GM18507 (cell line): ENCODE results near the gene CAMK1G.

ENCODE experiments used
- DNase-seq: peaks from one replicate; pipeline ENCODE4 v3.0.0; 2011; ENCODE audit warnings: low read depth; ENCODE audit not compliant: insufficient read length; ENCODE audit errors: extremely low spot score
- FAIRE-seq: peaks from 2 replicates; lab custom pipeline; 2011; peaks lifted over from hg19 to GRCh38; lab: Jason Lieb, UNC

The CAMK1G gene

DNA sequence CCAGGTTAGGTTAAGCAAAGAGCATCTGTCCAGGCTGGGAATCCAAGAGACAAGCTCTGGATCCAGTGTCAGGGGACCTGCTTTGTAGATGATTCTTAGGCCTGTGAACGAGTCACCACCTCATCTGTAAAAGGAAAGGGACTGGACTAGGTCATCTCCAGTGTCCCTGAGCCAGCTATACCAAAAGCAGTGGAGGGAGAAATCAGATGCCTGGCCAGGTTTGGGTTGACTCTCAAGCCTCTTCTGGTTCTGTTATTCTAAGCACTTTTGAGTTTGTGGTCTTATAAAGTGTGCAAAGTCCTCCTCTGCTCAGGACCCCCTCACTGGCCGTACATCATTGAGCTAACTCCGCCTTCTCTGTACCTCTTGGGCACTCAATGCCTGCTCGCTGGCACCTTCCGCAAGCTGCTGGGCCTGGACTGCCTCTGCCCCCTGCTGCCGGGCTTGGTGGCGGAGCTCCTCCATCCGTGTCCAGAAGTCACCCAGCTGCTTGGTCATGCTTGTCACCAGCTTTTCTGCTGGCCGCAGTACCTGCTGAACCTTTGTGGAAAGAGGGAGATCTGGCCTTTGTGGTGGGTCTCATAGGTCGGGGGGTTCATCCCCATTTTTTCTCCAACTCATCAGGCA, 33.6 kb downstream of the CAMK1G start:
- DNase-seq (no peak), FAIRE-seq (no peak)

DNA sequence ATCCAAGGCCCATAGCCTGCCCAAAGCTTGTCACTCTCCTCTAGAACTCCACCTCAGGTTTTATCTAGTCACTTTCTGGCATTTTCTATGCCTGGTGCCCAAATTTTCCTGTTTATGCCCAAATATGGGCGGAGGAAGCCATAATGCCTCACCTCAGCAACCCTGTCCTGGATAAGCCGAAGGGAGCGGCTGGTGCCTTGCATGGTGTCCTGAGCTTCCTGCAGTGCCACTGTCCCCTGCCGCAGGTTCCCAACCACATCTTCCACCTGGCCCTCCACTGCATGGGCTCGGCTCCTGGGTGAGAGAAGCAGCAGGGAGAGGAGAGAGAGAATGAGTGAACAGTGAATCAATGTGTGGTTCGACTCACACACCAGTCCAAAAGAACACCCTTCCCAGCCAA, 34.2 kb downstream of the CAMK1G start:
- DNase-seq (no peak), FAIRE-seq (no peak)

GRCh38 chr1:209618291-209618690, 34.8 kb downstream of the CAMK1G start:
- FAIRE-seq (no peak), DNase-seq (no peak)

GRCh38 chr1:209618756-209619420, 35.4 kb downstream of the CAMK1G start:
- FAIRE-seq = no peak
- DNase-seq = no peak

DNA sequence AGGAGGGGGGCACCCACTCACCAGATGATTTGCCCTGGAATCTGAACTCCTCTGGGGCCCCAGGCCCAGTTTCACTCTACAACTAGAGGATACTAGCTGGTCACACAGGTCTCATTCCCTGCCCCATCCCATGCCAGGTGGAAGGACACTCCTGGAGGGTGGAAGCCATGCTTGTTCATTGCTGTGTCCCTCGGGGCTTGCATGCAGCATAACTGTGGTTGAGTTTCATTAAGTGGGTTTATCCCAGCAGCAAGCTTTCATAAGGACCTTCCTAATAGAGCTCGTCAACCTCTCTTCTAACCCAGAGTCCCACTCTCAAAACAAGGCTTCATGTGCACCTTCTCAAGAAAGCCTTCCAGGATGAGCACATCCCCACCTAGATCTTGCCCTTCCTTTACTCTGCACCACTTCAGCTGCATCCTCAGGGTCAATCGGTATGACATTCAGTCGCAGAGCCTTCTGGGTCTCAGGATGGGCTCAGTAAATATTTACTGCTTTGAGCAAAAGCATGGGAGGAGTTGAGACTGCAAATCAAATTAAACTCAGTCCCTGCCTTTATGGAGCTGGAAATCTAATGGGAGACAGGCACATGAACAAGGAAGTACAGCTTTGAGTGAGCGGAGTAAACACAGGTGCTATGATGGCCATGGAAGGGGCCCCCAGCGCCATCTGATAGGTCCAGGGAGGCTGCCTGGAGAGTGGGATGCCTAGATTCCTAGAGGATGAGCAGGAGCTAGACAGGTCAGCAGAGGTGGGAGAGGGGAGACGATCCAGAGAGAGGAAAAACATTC, 36.4 kb downstream of the CAMK1G start:
- FAIRE-seq (no peak), DNase-seq (no peak)

DNA sequence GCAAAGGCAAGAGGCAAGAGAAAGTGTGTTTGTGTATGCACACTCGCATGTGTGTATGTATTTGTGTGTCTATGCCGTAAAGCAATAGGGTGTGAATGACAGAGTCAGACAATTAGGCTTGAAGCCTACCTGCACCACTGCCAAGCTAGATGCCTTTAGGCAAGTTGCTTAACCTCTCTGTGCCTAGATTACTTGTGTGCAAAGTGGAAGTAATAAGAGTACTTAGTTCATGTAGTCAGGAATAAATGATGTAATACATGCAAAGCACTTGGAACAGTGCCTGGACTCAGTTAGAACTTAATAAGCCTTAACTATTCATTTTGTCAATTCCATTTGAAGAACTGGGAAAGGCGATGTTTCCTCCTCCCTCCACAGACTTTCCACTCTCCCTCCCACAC, 37.0 kb downstream of the CAMK1G start:
- no peak for FAIRE-seq

GRCh38 chr1:209621286-209621685, 37.8 kb downstream of the CAMK1G start:
- DNase-seq (no peak), FAIRE-seq (no peak)

More for the DNA sequence above, 37.0 kb downstream of the CAMK1G start:
- DNase-seq = no peak

DNA sequence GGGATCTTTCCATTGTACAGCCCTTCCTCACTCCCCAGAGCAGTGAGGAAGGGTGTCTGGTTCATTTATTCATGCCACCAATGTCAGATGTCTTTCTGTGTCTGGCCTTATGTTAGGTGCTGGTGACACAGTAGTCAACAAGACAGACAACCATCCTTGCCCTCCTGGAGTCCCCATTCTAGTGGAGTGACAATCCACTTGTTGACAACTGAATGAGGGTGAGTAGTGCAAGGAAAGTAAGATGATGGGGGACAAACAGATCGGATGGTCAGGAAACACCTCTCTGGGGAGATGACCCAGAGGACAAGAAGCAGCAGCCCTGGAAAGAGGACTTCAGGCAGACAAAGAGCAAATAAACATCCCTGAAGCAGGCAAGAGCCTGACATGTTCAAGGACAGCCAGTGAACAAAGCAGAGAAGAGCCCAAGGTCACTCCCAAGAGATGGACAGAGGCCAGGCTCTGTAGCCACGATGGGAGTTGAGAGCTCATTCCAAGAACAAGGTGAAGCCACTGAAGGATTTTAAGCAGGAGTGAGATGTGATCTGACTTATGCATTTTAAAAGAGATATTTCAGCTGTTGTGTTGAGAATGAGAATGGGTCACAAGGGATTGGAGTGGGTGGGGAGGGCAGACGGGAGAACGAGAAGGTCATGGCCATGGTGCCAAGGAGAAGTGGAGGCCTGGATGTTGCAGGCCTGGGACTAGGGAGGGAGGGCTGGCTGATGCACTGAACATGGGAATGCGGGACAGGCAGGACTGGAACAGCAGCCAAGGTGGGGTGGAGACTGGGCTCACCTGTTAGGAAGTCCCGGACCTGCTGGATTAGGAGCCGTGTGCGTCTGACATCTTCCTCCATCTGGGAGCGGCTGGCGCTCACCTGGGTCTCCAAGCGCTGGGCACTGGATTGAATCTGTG, 38.5 kb downstream of the CAMK1G start:
- FAIRE-seq = no peak
- no peak for DNase-seq

DNA sequence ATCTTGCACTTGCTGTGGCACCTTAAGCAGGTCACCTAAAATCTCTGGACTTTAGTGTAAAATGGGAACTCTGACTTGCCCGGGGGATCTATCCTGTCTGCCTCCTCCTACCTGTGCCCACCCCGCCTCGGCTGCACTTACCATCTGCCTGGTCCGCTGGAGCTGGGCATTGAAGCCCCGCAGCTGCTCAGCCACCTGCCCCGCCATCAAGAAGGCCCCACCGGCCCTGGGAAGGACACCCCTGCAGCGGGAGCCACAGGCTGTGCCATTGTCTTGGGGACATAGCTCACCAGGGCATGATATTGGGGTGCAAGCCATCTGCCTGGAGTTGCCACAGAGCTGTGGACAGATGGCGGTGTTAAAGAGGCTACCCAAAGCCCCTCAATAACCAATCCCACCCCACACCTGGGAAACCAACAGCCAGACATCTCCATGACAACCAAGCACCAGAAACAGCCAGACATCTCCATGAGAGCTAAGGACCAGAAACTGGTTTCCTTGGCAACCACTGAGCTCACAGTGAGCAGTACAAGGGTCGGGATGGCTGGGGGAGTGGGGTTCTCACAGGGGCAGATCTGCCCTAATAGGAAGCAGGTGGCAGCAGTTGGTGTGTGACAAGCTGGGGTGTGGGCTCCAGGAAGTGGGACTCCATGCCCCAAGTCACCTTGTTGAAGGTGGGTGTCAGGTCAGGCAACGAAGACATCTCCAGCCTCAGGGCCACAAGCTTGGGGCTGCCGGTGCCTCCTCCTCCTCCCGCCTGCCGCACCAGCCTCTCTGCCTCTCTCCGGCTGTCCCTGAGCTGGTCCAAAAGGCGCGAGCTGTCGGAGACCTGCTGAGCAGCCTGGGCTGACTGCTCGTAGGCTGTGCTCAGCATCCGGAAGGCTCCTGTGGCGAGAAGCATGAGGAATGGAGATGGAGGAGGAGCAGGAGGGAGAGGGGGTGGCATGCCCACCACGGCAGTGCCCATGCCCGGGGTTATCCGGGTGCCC, 39.6 kb downstream of the CAMK1G start:
- DNase-seq (no peak), FAIRE-seq (no peak)

- no peak for FAIRE-seq
- DNase-seq = no peak
Observed at GRCh38 chr1:209624558-209625549, 41.3 kb downstream of the CAMK1G start.

DNA sequence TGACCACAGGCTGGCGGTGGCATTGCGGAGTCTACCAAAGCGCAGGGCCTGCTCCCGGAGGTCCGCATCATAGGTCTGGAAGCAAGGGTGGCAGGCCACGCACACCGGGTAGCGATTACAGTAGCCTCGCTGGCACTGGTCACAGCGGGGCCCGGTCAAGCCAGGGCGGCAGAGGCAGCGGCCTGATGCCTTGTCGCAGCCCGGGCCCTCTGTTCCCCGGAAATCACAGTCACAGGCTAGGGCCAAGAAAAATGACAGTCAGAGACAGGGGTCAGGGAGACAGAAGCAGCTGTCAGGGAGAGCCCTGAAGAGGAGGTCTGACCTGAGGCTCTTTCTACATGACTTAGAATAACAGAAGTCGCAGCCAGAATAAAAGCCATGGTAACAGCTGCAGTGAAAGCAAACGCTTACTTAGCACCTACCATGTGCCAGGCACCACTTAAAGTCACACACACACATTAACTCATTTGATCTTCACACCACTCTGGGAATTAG, 42.3 kb downstream of the CAMK1G start:
- DNase-seq = no peak
- FAIRE-seq = no peak

DNA sequence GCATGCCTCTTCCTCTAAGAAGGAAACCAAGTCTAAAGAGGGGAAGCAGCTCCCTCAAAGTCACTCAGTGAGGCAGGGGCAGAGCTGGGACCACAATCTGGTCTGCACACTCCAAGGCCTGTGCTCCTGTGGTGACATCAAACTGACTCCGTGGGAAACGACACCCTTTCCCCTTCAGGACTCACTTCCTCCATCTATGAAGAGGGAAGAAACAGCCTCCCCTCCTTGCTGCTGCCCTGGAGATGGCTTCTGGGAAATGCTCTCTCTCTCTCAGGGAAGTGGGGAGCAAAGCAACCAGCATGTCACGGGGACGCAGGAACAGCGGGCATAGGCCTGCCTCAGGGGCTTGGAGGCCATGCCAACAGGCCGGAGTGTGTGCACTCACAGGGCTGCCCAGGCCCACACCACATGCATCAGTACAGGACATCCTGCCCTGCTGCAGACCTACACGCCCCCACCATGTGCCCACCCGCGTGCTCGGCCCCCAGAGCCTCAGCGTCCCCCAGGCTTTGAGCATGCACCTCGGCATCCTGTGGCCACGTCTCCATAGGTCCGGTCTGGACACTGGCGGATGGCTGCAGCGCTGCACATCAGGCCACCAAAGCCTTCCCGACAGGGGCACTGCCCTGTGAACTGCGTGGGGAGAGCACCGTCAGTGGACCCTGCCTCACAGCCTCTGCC, 43.0 kb downstream of the CAMK1G start:
- no peak for DNase-seq
- FAIRE-seq = no peak

- no peak for FAIRE-seq
- DNase-seq = no peak
Observed at GRCh38 chr1:209627027-209627731, 43.7 kb downstream of the CAMK1G start.

DNA sequence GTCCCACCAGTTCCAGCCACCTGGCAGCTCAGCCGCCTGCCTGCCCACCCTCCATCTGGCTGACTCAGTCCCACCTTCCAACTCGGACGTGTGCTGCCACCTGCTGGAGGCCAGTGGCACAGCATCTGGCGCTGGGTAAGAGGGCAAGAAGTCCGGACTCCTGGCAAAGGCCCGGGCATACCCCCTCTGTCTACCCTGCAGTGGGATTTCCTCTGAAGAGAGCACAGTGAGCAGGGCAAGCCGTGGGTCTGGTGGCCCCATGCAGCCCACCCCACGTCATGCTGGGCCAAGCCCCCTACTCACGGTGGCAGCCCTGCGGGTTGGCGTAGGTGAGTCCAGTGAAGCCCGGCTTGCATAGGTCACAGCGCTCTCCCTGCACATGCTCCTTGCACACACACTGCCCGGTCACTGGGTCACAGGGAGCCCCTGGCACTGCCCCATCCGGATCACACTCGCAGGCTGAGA, 44.2 kb downstream of the CAMK1G start:
- DNase-seq (peak; percentile 67), FAIRE-seq (peak; percentile 84)

GRCh38 chr1:209628618-209629299, 45.2 kb downstream of the CAMK1G start:
- FAIRE-seq = no peak
- DNase-seq = no peak
